HepG2 (cell line): ENCODE measurements around the gene RNU7-1. TPM values are rescaled to one million over a fixed set of nuclear protein-coding genes. Genes with fewer than 3 reads are reported as not detected.

Experiments used
- CCAR2 ChIP-seq: fragments of 200-400 bp; formaldehyde crosslinking; optimal IDR thresholded peaks from 2 replicates; pipeline ENCODE3; 2018; ENCODE audit warnings: low read depth, mild to moderate bottlenecking, low read length, moderate library complexity
- CEBPG ChIP-seq: IDR thresholded peaks from 2 replicates; pipeline ENCODE4 v1.6.1; 2016
- EEA1 ChIP-seq: sonication (generic); formaldehyde crosslinking; IDR thresholded peaks from 2 replicates; pipeline ENCODE4 v1.5.1; 2020; ENCODE audit warnings: mild to moderate bottlenecking, missing genetic modification reagents, borderline replicate concordance
- HDAC2 ChIP-seq: sonication (generic); formaldehyde crosslinking; IDR thresholded peaks from 2 replicates; pipeline ENCODE4 v1.4.0; 2020; ENCODE audit warnings: missing genetic modification reagents
- HNF1B ChIP-seq: sonication (generic); formaldehyde crosslinking; IDR thresholded peaks from 2 replicates; pipeline ENCODE4 v1.5.1; 2020; ENCODE audit warnings: mild to moderate bottlenecking, moderate library complexity, missing genetic modification reagents
- KAT8 ChIP-seq: IDR thresholded peaks from 2 replicates; pipeline ENCODE4 v1.6.1; 2016; ENCODE audit warnings: missing genetic modification reagents, missing compliant biosample characterization
- NCOR1 ChIP-seq: fragments of 200-600 bp; sonication (generic); IDR thresholded peaks from 2 replicates; pipeline ENCODE4 v1.7.0; 2017; ENCODE audit warnings: antibody characterized with exemption, low read length, borderline replicate concordance
- NFYB ChIP-seq: sonication (generic); formaldehyde crosslinking; IDR thresholded peaks from 2 replicates; pipeline ENCODE4 v1.4.0; 2020; ENCODE audit warnings: missing genetic modification reagents
- PATZ1 ChIP-seq: sonication (generic); formaldehyde crosslinking; IDR thresholded peaks from 2 replicates; pipeline ENCODE4 v1.4.0; 2020; ENCODE audit warnings: missing genetic modification reagents
- POLR2A ChIP-seq, 2 experiments: IDR thresholded peaks; 2 replicates each; pipeline ENCODE4 v1.6.1; 2011; ENCODE audit warnings: low read depth in 2 of 2, low read length in 2 of 2, mild to moderate bottlenecking in 1 of 2, moderate library complexity in 1 of 2; ENCODE audit not compliant: insufficient read depth in 1 of 2
- SP1 ChIP-seq, 2 experiments: fragments of 450-650 bp in 1 of 2; sonication (generic) in 1 of 2; formaldehyde crosslinking in 1 of 2; IDR thresholded peaks; 2 replicates each; pipeline versions ENCODE4 v1.4.0 to v1.6.1; 2016 to 2020; ENCODE audit warnings: missing genetic modification reagents in 1 of 2
- THAP9 ChIP-seq: sonication (generic); formaldehyde crosslinking; IDR thresholded peaks from 2 replicates; pipeline ENCODE4; 2020; ENCODE audit warnings: missing genetic modification reagents, mild to moderate bottlenecking, borderline replicate concordance
- ZNF224 ChIP-seq: sonication (generic); formaldehyde crosslinking; IDR thresholded peaks from 2 replicates; pipeline ENCODE4 v1.5.0; 2020; ENCODE audit warnings: mild to moderate bottlenecking, missing genetic modification reagents
- ZNF232 ChIP-seq: sonication (generic); formaldehyde crosslinking; IDR thresholded peaks from 2 replicates; pipeline ENCODE4 v1.4.0; 2020; ENCODE audit warnings: missing genetic modification reagents, borderline replicate concordance
- ZNF687 ChIP-seq: sonication (generic); formaldehyde crosslinking; IDR thresholded peaks from 2 replicates; pipeline ENCODE4 v1.5.1; 2020; ENCODE audit warnings: mild to moderate bottlenecking, missing genetic modification reagents, moderate library complexity
- ZNF781 ChIP-seq: sonication (generic); formaldehyde crosslinking; IDR thresholded peaks from 2 replicates; pipeline ENCODE4 v1.5.1; 2020; ENCODE audit warnings: borderline replicate concordance, mild to moderate bottlenecking, missing genetic modification reagents; ENCODE audit errors: not compliant biosample characterization
- polyA plus RNA-seq, 8 experiments: library from polyadenylated mRNA; depleted of rRNA in 3 of 8; stranded (reverse) in 7 of 8; unstranded in 1 of 8; fragments of >200 nt; fragmentation: Illumina TruSeq in 4 of 8; extraction: Trizol in 4 of 8; gene quantifications; 2 replicates each; pipeline versions ENCODE4 v1.2.1 to v1.2.3, GENCODE V29; 2011 to 2016; ENCODE audit warnings: low read depth in 4 of 8, missing spikeins in 1 of 8, mixed read lengths in 1 of 8; ENCODE audit not compliant: insufficient read depth in 1 of 8
- total RNA-seq, 5 experiments: library from RNA; depleted of rRNA; stranded (reverse); fragments of >200 nt; fragmentation: Illumina TruSeq; extraction: Trizol; gene quantifications; 2 replicates each; pipeline ENCODE4 v1.2.3, GENCODE V29; 2016; ENCODE audit warnings: low read depth in 1 of 5

RNU7-1 gene
- total and polyA plus RNA-seq, 2 of the 13 experiments (the other 11 are each of a cell fraction or from before 2014, with no cell fraction given) = not detected

GRCh38 chr12:6904280-6905276 is 39.0 kb upstream of the RNU7-1 start, which contains the start of gene LRRC23 (continued):
- TF ChIP-seq PATZ1 (CRISPR knock-in tag) (0 out of 2 replicates have a peak, but pooled peaks have one; percentile 9), ZNF224 (CRISPR knock-in tag) (0 out of 2 replicates have a peak, but pooled peaks have one; percentile 78), HNF1B (CRISPR knock-in tag) (peak; percentile 62), ZNF687 (CRISPR knock-in tag) (peak; percentile 73), ZNF232 (CRISPR knock-in tag) (no peak), HDAC2 (peak; percentile 24; the same call in 1 of the 2 replicates), NFYB (CRISPR knock-in tag) (peak; percentile 78), CEBPG (peak; percentile 61), NCOR1 (0 out of 2 replicates have a peak, but pooled peaks have one; percentile 22), CCAR2 (no peak), POLR2A (IDR thresholded peaks at IDR 0.05; ENCODE audit: insufficient read depth in 1 of 2, low read depth in 2 of 2, low read length in 2 of 2) (peak in 1 of 2 experiments; percentile 64; a peak in 2 of 4 replicates), SP1 (IDR thresholded peaks at IDR 0.05) (no peak), SP1 (CRISPR knock-in tag; IDR thresholded peaks at IDR 0.05) (peak; percentile 57; the same call in 1 of the 2 replicates), ZNF781 (peak; percentile 42), KAT8 (CRISPR knock-in tag) (peak; percentile 60; the same call in 1 of the 2 replicates), THAP9 (CRISPR knock-in tag) (peak; percentile 53; the same call in 1 of the 2 replicates), EEA1 (CRISPR knock-in tag) (no peak)
